Cardiac muscle cell (in vitro differentiated cells and primary cell): ENCODE results near the gene XIRP2. TPM values are rescaled to one million over a fixed set of nuclear protein-coding genes. Genes with fewer than 3 reads are reported as not detected.

ENCODE experiments used
- DNase-seq, 2 donors: peaks; one replicate each; pipeline versions ENCODE4 v3.0.0 to v3.0.0-alpha.2; 2010 to 2017; ENCODE audit warnings: low read depth in 1 of 2, low spot score in 1 of 2
- H3K27ac ChIP-seq: fragments of 200-600 bp; sonication (generic); 2 replicates; pipeline ENCODE4 v1.5.1; 2016
- H3K27me3 ChIP-seq: fragments of 200-600 bp; sonication (generic); 2 replicates; pipeline ENCODE4 v1.6.0; 2016; ENCODE audit warnings: control low read depth
- H3K36me3 ChIP-seq: fragments of 200-600 bp; sonication (generic); 2 replicates; pipeline ENCODE4 v1.5.1; 2016; ENCODE audit warnings: control low read depth
- H3K4me1 ChIP-seq: fragments of 200-600 bp; sonication (generic); 2 replicates; pipeline ENCODE4 v1.8.1; 2017; ENCODE audit warnings: low read depth, mild to moderate bottlenecking, mixed run types
- H3K4me3 ChIP-seq: fragments of 200-600 bp; sonication (generic); 2 replicates; pipeline ENCODE4 v1.5.1; 2016; ENCODE audit warnings: mild to moderate bottlenecking
- H3K9me3 ChIP-seq: fragments of 200-600 bp; sonication (generic); 2 replicates; pipeline ENCODE4 v1.5.1; 2017; ENCODE audit warnings: low read depth, mild to moderate bottlenecking, control low read depth
- CTCF ChIP-seq: IDR thresholded peaks from 2 replicates; pipeline ENCODE4 v1.5.1; 2012; ENCODE audit warnings: low read depth, mild to moderate bottlenecking, low read length
- polyA plus RNA-seq: library from polyadenylated mRNA; unstranded; fragments of >200 nt; fragmentation: Nextera tagmentation; extraction: Ambion mirVana; gene quantifications from 2 replicates; pipeline ENCODE4 v1.2.1, GENCODE V29; 2016
- total RNA-seq: library from RNA; depleted of rRNA; stranded (reverse); fragments of >200 nt; gene quantifications from 2 replicates; pipeline ENCODE4 v1.2.3, GENCODE V29; 2016

XIRP2 gene
- total and polyA plus RNA-seq, 2 experiments from 2014 or later, result 0.51 to 0.59 TPM

- H3K4me3 ChIP-seq, result no peak overlapping the region
- no peaks in the 10 kb centered on the region for H3K4me1 ChIP-seq
- no peaks in the 10 kb centered on the region for H3K36me3 ChIP-seq
- TF ChIP-seq CTCF, result no peak
- no peak overlapping the region for H3K27ac ChIP-seq
- H3K27me3 ChIP-seq, result no peaks in the 10 kb centered on the region
- no peaks in the 10 kb centered on the region for H3K9me3 ChIP-seq
- DNase-seq, result peak in 1 of 2 donors; percentile 49
Observed at GRCh38 chr2:167209784-167210183, 321.5 kb downstream of the XIRP2 start.

- peak; percentile 66 to 72 for DNase-seq
Observed at GRCh38 chr2:167212014-167212648, 323.9 kb downstream of the XIRP2 start.

DNA sequence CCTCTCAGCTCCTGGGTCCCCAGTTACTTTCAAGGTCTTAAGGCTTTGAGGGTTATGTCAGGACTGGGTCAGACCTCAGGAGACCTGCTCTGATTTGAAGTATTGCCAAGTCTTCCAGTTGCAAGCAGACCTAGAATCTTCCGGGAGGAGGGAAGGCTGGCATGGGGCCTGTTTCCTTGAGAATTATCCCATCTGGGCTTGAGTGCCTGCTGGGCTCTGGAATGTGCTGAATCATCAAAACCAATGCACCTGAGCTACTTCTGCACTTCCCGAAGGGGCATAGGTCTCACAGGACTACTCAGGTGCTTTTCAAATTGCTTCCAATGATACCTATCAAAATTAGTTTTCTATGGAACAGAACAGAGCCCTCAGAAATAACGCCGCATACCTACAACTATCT, 327.3 kb downstream of the XIRP2 start:
- no peaks in the 10 kb centered on the region for H3K36me3 ChIP-seq
- no peak overlapping the region for H3K27ac ChIP-seq
- no peak overlapping the region for H3K4me3 ChIP-seq
- H3K4me1 ChIP-seq, result no peaks in the 10 kb centered on the region
- no peak for DNase-seq
- H3K27me3 ChIP-seq, result no peaks in the 10 kb centered on the region
- no peak for TF ChIP-seq CTCF
- no peaks in the 10 kb centered on the region for H3K9me3 ChIP-seq

More at GRCh38 chr2:167212014-167212648, 323.9 kb downstream of the XIRP2 start:
- Histone ChIP-seq H3K36me3 (no peaks in the 10 kb centered on the region), H3K4me3 (no peak overlapping the region), H3K4me1 (no peaks in the 10 kb centered on the region), H3K27ac (no peak overlapping the region), H3K9me3 (no peaks in the 10 kb centered on the region), H3K27me3 (no peaks in the 10 kb centered on the region)
- TF ChIP-seq CTCF, result peak; percentile 72

- H3K4me3 ChIP-seq, result no peak overlapping the region
- H3K27ac ChIP-seq, result no peak overlapping the region
- DNase-seq, result no peak
Observed at GRCh38 chr2:167237478-167237877, 349.2 kb downstream of the XIRP2 start.

DNA sequence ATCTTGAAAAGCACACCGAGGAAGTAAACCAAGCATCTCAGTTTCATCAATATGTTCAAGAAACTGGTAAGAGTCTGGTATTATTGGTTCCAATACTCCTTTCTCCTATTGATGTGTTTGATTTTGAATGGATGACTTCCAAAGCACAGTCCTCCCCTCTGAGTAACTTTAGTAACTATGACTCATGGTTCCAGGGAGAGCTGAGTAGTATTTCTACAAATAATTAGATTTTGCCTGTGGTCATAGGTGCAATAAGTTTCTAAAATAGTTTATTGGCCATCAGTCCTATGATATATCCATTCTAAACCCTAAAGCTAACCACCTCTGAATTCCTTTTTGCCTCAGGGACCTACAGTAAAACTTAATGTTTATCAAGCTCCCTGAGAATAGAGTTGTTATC, 352.4 kb downstream of the XIRP2 start:
- H3K27me3 ChIP-seq, result no peaks in the 10 kb centered on the region
- no peaks in the 10 kb centered on the region for H3K4me1 ChIP-seq
- DNase-seq, result no peak
- H3K36me3 ChIP-seq, result no peaks in the 10 kb centered on the region
- no peak for TF ChIP-seq CTCF
- H3K27ac ChIP-seq, result no peak overlapping the region
- no peak overlapping the region for H3K4me3 ChIP-seq
- no peaks in the 10 kb centered on the region for H3K9me3 ChIP-seq

More at GRCh38 chr2:167237478-167237877, 349.2 kb downstream of the XIRP2 start:
- no peaks in the 10 kb centered on the region for H3K9me3 ChIP-seq
- TF ChIP-seq CTCF, result no peak
- no peaks in the 10 kb centered on the region for H3K4me1 ChIP-seq
- H3K36me3 ChIP-seq, result no peaks in the 10 kb centered on the region
- no peaks in the 10 kb centered on the region for H3K27me3 ChIP-seq
